HTERT RPE-1 (cell line): ENCODE results near the gene CMSS1.

Experiments
- in situ Hi-C: fragments of 300-500 bp; cut with MboI; formaldehyde crosslinking; loops from 4 replicates; pipeline ENCODE4 v1.14.3; 2020; ENCODE audit warnings: low sequenced_read_pairs

The CMSS1 gene

DNA sequence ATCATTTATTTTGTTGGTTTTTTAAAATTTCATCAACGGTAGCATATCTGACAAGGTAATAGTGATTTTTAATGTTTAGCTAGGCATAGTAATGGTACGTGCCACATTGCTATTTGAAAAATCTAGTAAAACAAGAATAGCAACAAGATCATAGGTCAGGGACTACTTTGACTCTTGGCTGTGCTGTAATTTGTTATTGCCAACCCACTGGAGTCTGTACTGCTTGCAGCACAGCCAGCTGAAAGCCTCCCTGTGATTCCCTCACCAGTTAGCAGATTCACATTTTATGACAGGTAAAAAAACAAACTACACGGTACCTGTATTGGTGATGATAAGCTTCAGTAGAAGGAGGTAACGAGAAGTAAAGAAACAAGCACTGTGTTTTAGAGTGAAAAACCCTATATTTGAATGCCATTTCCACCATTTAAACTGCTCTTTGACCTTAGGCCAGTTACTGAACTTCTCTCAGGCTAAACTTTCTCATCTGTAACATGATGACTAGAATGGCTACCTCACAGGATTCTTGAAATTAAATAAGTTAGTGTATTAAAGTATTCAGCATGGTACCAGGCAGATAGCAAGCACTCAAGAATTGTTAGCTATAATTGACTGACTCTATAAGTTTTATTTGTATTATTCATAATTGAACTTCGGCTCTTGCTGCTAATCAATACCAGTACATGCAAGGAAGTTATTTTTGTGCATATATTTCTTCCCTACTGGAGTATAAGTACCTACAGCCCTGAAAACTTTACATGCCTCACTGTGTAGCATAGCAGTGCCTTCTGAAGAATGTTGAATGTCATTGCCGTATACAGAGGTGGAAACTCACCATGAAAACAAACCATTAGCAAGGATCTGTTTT is 280.5 kb downstream of the CMSS1 start:
- in situ Hi-C loops: no loop called here

DNA sequence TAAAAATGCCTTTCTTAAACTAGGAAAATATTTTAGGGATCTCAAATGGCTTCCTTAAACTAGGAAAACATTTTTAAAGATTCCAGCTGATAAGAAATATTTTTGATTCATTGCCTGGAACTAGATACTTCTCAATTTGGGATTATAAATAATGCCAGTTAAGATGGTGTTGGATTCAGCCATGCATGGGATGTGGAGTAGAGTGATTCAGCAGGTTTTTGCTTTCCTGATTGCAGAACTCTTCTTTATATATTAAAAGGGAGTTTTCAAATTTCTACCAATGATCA is 281.1 kb downstream of the CMSS1 start:
- in situ Hi-C loops: no loop called here

DNA sequence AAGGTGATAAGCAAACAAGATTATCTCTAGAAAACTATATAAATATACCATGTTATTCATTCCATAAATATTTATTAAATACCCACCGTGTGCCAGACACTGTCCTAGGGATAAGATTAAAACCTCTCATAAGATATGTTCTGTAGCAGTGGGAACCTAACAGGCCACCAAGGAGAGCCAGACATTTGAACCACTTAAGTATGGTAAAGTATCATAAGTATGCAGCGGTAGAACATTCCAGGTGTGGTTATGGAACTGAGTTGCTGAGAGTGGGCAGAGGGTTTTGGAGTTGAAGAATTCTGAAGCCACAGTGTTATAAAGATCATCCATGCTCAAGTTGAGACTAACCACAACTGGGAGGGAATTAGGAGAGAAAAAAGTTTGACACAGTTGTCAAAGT is 282.0 kb downstream of the CMSS1 start:
- in situ Hi-C loops: no loop called here

DNA sequence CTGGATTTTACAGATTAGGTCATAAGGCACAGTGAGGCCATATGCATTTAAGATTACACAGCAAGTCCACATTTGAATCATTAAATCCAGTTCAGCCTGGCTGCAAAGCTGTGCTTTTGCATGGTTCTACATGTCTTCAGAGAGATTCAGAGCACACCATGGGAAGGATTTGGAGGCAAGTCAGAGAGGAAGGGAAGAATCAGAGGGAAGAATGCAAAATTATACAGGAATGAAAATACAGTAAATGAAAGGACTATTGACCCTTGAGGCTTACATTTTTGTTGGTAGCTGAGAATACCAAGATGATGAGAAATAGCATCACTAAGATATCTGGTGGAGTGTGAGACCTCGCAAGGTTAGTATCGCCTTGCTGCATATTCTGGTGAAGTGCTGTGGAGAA is 282.8 kb downstream of the CMSS1 start:
- in situ Hi-C loops: no loop called here

DNA sequence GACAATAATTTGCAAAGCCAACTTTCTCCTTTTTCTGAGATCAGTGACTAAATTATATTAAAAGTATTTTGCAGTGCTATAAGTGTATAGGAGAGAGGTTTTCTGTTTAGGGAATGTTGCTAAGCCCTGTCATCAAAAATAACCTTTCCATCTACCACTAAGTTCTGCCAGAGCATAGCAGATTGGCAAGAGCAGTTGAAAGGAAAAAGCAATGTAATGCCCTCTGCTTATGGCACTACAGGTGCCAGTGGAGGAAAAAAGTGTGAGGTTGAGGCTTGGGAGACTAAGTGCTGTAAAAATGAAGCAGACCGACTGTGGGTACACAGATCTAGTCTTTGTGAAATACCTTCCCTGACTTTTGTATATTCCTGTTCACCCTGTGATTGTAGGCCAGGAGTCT is 285.1 kb downstream of the CMSS1 start:
- in situ Hi-C loops: no loop called here

DNA sequence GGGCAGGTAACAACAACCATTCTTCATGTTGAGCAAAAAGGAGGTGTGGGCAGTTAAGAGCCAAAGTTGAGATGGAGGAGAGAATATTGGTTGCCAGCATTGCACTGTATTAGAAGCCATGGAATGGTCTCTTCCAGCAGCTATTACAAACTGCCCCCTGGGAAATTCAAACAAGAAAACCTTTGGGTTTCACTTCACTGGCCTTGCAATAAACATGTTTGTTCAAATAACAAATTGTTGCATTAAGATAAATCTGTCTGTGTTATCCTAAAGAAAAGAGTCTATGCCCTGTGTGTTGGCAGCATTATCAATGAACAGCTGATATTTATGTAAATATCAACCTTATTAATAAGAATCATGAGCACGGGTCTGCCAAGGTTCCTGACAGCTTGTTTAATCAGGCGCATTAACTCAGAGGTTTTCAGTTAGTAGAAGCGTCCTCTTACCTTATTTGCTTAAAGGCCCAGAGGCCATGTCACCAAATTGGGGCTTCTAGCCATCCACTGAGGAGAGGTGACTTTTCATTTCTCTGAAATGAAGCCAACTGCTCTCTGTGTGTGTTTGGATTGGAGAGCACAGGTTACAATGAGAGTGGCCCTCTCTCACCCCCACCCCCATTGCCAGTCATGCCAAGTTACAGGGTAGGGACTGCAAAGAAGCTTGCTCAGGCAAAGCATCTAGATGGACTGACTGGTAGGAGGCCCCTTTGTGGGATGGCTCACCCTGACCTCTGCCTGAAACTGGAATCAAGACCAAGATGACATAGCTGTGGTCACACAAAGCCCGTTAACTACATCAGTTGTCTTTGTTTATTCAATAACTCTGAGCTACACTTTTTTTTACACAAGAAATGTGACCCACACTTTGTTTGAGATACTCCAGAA is 286.1 kb downstream of the CMSS1 start:
- in situ Hi-C loops: no loop called here

DNA sequence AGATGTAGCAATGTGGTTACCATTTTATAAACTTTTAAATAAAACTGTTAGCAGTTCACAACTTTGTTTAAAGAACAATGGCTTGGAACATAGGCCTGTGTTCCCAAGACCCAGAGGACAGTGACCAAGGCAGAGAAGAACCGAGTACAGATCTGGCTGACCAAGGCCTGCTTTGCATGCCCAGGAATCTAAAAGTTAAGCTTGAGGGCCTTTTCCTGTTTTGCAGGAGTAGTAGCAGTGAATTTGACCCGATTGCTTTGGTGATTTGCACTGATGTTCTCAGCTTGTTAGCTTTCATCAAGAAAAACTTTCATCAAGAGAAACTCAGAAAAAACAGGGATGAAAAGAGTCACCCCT is 286.8 kb downstream of the CMSS1 start:
- in situ Hi-C loops: no loop called here

DNA sequence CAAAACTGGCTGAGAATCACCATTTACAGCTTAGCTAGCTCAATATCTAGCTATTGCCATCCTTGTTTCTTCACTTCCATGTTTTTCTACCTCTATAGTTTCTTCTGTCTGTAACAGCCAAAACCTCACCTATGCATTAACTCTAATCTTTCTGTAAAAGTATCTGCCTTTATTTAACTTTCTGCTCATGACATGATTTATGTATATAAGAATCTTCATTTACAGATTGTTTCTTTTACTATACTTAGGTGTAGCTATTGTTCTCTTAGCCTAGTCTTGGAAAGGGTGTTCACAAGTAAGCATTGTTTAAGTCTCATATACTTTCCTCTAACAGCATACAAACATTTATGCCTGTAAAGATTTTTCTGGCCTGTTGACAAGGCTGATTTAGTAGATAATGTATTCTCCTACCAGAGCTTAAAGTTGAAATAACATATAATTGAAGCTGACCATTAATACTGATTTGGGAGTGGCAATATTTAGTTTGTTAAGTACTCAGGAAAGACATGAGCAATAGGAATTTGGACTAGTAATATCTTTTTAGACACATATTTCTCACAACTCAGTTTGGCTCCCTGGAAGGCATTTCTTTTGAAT is 287.3 kb downstream of the CMSS1 start:
- in situ Hi-C loops: no loop called here

DNA sequence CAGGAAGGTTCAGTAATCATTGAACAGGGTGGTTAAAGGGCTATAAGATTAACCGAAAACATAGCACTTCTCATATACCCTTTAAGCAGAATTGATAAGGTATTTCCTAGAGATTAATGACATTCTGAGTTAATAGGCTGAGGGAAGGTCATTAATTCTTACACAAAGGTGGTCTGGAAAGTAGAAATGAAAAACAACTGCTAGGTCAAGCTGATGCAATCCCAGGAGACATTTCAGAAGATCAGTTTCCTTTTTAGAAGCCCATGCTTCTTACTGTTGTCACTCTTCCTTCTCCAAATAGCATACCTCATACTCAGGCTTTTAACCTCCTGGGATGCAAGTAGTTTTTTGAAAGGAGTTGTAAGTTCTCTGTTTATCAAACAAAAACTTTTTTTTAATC is 287.8 kb downstream of the CMSS1 start:
- in situ Hi-C loops: no loop called here

DNA sequence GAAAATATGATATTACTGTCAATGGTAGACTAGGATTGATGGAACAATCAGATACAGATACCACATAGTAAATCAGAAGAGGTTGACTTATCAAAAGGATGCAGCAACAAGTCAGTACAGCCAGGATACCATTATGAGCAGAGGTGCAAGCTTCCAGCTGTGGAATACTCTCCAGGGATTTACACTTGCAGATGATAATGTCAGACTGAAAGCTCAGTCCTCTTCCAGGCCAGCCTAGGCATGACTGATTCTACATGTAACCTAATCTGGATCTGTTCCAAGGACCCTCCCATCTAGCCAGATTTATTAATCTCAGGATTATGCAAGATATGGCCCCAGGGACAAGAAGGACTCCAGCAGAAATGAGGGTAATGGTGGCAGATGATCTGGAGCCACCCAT is 288.4 kb downstream of the CMSS1 start:
- in situ Hi-C loops: no loop called here

DNA sequence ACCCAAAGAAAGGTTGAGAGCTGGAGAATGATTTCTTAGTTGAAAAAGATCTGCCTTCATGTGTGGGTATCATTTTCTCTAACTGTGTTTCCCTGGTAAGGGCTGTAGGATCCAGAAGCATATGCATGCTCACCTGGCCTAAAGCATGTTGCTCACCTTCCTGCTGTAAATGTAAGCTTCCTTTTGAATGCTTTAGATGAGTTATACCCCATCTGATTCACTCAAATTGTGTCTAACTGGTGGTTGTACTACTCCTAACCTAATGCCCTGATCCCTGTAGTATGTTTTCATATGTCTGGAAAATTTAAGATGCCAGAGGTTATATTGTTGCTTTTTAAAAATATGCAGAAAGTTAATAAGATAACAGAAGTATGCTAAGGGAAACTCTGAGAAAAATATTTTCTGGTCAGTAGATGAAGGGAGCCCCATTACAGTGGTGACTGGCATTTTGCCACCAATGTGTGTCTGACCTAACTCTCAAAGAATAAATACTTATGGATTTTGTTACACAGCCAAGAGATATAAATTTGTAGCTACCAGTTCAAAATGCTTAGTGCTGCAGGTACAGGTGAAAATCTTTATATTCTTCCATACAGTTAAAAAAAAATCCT is 289.0 kb downstream of the CMSS1 start:
- in situ Hi-C loops: no loop called here

DNA sequence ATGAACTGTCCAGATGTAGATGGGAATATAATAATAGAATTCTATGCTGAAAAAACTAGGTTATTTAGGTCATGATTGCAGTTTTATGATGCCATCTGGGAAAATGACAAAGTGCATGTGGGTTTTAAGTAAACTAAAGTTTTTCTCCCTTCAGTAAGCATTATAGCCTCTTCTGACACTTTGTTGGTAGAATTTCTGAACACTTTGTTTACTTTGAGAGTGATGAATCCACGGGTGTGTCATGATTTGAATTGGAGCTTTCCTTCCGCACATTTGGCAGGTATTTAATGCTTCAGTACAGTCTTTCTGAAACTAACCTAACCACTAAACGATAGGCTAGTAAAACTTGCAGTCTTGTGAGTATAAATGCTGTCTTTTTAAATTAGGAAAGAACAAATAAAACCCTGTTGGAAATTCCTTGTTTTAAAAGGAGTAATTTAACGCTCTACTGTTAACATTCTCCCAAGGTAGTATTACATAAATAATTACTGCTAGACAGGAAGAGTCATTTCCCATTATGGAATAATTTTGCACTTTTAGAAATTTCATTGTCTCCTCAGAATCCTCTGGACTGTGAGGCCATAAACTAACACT is 289.7 kb downstream of the CMSS1 start:
- in situ Hi-C loops: no loop called here

DNA sequence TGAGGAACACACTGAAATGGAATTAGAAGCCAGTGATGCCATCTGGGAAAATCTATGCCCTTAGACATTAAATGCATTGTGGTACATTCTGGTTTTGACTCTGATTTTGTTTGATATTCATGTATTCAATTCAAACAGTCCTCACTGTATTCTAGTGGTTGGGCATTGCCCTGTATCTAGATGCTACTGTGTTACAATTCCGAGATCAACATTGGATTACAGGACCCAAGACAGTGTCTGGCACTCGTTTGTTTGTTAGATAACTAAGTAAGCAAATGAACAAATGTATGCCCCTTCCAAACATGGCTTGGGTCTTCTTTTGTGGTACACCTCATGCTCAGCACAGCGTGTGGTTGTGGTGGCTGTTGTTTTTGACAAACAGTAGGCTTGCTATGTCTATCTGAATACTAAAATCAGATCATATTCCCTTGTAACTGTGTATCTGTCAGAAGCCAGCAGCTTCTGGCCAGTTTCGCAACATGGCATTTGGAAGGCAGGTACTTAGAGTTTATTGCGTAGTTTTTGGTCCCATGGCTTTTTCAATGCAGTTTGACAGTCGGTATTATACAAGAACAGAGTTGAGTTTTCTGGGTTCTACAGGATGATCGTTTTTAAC is 290.9 kb downstream of the CMSS1 start:
- in situ Hi-C loops: no loop called here

DNA sequence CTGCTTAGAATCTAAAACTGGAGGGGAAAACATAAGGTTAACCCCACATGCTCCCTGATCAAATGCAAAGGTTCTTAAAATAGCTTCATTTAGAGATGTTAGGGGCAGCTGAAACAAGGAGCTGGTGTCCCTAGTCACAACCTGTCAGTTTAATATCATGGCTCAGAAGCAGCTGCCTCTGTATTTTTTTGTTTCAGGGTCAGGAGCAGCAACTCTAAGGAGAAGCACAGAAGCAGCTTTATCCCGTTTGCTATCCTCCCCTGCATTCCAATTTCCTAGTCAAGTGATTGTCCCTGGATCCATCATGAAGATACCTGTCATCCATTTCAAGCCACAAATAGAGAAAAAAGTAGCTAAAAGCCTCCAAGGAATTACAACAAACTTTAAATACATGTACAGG is 292.5 kb downstream of the CMSS1 start:
- in situ Hi-C loops: no loop called here

DNA sequence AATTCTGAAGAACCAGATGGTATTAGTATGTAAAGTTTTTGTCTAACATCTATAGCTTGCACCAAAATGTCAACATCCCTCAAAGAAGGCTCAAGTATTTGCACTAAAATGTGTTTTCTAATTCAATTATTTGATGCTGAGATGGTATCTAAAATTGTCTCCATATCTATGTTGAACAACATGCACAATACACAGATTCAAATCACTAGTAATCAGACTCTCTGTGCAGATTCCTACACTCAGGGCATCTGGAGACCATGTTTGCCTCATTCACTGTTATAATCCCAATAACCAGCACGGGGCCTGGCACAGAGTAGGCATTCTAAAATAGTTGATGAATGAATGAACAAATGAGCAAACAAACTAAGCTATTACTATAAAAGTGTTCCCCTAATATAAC is 294.1 kb downstream of the CMSS1 start:
- in situ Hi-C loops: no loop called here

DNA sequence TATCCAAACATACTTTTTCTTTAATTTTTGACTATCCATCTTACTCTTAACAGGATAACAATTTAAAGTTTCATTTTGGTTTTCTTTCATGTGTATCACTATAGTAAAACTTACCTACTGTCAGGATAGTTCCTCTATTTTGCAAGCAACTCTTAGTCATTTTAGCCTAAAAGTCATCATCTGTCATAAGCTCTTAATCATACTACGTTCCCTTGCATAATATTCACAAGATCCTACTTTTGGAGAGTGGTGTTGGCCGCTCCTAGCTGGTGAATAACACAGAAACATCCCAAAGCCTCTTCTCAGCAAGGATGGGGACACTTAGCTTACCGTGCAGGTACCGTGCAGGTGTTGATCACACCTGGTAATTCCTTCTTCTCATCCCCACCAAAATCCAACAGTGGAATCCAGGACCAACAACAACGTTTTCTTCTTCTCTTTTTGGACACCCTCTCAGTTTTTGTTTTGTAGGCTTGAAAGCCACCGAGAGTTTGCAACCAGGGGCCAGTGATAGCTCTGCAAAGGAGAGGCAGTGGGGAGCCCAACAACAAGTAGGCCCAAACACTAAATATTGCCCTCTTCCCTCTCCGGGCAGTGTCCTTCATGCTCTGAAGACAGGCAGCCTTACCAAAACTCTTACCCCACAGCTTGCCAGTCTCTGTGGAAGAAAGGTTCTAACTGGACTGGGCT is 296.2 kb downstream of the CMSS1 start:
- in situ Hi-C loops: no loop called here

DNA sequence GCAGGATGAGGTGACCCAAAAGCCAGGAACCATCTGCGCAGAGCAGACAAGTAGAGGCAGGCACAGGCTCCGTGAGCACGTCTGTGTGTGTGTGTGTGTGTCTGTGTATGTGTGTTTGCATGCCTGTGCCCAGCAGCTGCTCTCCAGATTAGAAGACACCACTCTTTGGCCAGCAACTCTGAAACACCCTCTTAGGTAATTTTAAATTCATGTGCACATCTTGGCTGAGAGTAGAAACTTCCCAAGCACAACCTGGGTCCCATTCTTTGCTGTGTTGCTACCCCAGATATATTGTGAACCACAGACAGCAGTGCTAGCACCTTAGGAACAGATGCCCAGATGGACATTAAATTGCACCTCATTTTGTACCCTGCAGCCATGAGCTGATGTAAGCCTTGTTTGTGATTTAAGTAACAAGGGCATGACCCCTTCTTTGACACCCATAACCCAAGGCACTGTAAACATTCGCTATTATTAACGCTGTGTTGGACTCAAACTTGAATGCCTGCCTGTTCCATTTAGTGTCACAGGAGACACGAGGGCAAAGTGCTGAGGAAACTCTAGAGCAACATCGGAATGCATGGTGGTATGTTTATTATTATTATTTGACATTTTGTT is 296.9 kb downstream of the CMSS1 start, which contains the start of gene FILIP1L:
Gene FILIP1L, minus strand, starts transcription at position 89 of the 618 bp plus-strand sequence.
- in situ Hi-C loops: no loop called here

DNA sequence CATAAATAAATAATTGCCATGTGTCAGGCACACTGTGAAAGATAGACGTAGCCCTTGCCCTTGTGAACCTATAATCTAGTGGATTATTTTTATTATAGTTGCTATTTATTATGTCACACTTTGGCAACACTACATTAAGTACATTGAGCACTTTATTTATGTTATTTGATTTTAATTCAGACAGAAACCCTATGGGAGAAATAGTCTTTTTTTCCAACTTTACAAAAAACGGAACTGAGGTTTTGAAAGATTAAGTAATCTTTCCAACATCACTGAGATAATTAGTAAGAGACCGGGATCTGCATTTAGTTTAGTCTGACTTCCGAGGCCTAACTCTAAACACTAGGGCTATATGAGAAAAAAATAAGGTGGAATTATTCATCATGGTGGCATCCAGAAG is 299.4 kb downstream of the CMSS1 start:
- in situ Hi-C loops: no loop called here

DNA sequence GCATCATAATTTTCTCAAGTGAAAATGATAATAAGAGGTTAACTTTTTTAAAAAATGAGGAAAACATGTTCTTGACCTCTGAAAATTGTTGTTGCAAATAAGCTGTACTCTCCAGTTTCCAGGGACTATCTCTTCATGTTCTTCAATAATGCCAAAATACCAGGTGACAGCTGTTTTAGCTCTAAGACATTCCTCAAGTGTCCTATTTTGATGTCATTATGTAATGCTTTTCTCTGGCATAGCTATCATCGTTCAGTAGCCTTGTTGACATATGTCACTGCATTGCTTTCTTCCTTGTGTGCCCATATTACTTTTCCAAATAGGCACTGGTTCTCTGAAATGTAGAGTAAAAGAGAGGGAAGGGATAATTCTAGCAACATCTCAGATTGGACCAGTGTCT is 302.4 kb downstream of the CMSS1 start:
- in situ Hi-C loops: no loop called here

DNA sequence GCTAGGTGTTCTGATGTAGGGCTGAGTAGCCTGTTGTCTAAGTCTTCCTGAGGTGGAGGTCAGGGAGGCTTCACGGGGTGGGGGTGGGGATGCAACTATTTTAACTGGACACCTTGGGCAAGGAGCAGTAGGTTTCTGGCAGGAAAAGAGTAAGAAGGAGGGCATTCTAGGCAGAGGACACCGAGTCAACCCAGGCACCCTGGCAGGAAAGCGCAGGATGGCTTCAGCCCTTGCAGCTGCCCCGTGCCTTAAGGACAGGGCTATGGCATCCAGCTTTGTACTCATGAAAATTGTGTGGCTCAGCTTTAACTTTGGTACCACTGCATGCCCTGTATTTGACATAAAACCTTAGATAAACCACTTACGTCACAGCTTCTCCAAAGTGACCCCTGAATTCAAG is 303.0 kb downstream of the CMSS1 start:
- in situ Hi-C loops: no loop called here
